Neural cell (in vitro differentiated cells): Measurements from ENCODE around the gene CST4. TPM values are rescaled to one million over a fixed set of nuclear protein-coding genes. Genes with fewer than 3 reads are reported as not detected.
A peak's percentile ranks its signal among the peaks of the same experiment; 100 is the strongest.

ENCODE experiments used
- H2AFZ ChIP-seq: fragments of 200-600, 300-800 bp; sonication (generic), shearing (Covaris generic); 2 replicates; pipeline ENCODE4 v1.6.0; 2014; ENCODE audit warnings: low read depth, mild to moderate bottlenecking, antibody characterized with exemption, low read length, moderate library complexity
- H3F3A ChIP-seq: fragments of 200-600 bp; shearing (Covaris generic); 2 replicates; pipeline ENCODE4 v1.6.1; 2016; ENCODE audit warnings: mild to moderate bottlenecking, moderate library complexity, mixed read lengths, antibody characterized with exemption, low read length; ENCODE audit not compliant: insufficient read depth, poor library complexity, severe bottlenecking
- H3K27ac ChIP-seq: fragments of 200-600, 300-800 bp; sonication (generic), shearing (Covaris generic); 2 replicates; pipeline ENCODE4 v1.5.1; 2014; ENCODE audit warnings: mild to moderate bottlenecking, low read length, moderate library complexity
- H3K27me3 ChIP-seq: fragments of 300-800, 200-600 bp; sonication (generic), shearing (Covaris generic); 2 replicates; pipeline ENCODE4 v1.6.0; 2014; ENCODE audit warnings: mild to moderate bottlenecking, low read depth, low read length, moderate library complexity; ENCODE audit not compliant: insufficient read depth
- H3K36me3 ChIP-seq: fragments of 300-800, 200-600 bp; sonication (generic), shearing (Covaris generic); 2 replicates; pipeline ENCODE4 v1.5.1; 2014; ENCODE audit warnings: mild to moderate bottlenecking, antibody characterized with exemption, low read length, moderate library complexity; ENCODE audit not compliant: insufficient read depth
- H3K4me2 ChIP-seq: fragments of 300-800, 200-600 bp; sonication (generic), shearing (Covaris generic); 2 replicates; pipeline ENCODE4 v1.6.0; 2014; ENCODE audit warnings: mild to moderate bottlenecking, low read length
- H3K4me3 ChIP-seq: fragments of 300-800, 200-600 bp; sonication (generic), shearing (Covaris generic); 2 replicates; pipeline ENCODE4 v1.5.1; 2014; ENCODE audit warnings: mild to moderate bottlenecking, low read length, moderate library complexity
- H3K79me2 ChIP-seq: fragments of 200-600 bp; shearing (Covaris generic); replicated peaks from 2 replicates; pipeline ENCODE4 v1.6.0; 2014; ENCODE audit warnings: mild to moderate bottlenecking, low read length, moderate library complexity; ENCODE audit not compliant: insufficient read depth
- H3K9ac ChIP-seq: fragments of 300-800, 200-600 bp; sonication (generic), shearing (Covaris generic); 2 replicates; pipeline ENCODE4 v1.6.1; 2016; ENCODE audit warnings: mild to moderate bottlenecking, low read length, mixed read lengths
- H3K9me2 ChIP-seq: fragments of 200-600 bp; shearing (Covaris generic); 2 replicates; pipeline ENCODE4 v1.6.1; 2016; ENCODE audit warnings: mild to moderate bottlenecking, low read length, mixed read lengths; ENCODE audit not compliant: insufficient read depth
- H3K9me3 ChIP-seq: fragments of 200-600, 300-800 bp; sonication (generic), shearing (Covaris generic); 2 replicates; pipeline ENCODE4 v1.6.1; 2016; ENCODE audit warnings: mild to moderate bottlenecking, mixed run types, low read length, moderate library complexity, mixed read lengths
- H4K20me1 ChIP-seq: fragments of 200-600 bp; shearing (Covaris generic); 2 replicates; pipeline ENCODE4 v1.6.1; 2016; ENCODE audit warnings: mild to moderate bottlenecking, mixed run types; ENCODE audit not compliant: insufficient read depth
- EP300 ChIP-seq: fragments of 450-650 bp; conservative IDR thresholded peaks from 2 replicates; pipeline ENCODE4 v1.6.1; 2014; ENCODE audit warnings: antibody characterized with exemption, mild to moderate bottlenecking, moderate library complexity; ENCODE audit not compliant: poor library complexity, severe bottlenecking
- EZH2 ChIP-seq: fragments of 200-600, 300-800 bp; shearing (Covaris generic), sonication (generic); IDR thresholded peaks from 2 replicates; pipeline ENCODE4 v1.6.1; 2014; ENCODE audit warnings: antibody characterized with exemption, low read length, borderline replicate concordance, mild to moderate bottlenecking; ENCODE audit not compliant: insufficient read depth, poor library complexity, severe bottlenecking
- MXI1 ChIP-seq: fragments of 450-650 bp; conservative IDR thresholded peaks from 2 replicates; pipeline ENCODE4 v1.6.1; 2014; ENCODE audit warnings: antibody characterized with exemption, mild to moderate bottlenecking; ENCODE audit not compliant: poor library complexity, severe bottlenecking
- POLR2AphosphoS5 ChIP-seq: IDR thresholded peaks from 2 replicates; pipeline ENCODE4 v1.6.1; 2012
- RAD21 ChIP-seq: fragments of 450-650 bp; conservative IDR thresholded peaks from 2 replicates; pipeline ENCODE4 v1.6.1; 2014; ENCODE audit warnings: antibody characterized with exemption, mild to moderate bottlenecking, moderate library complexity
- SMC3 ChIP-seq: fragments of 450-650 bp; conservative IDR thresholded peaks from 2 replicates; pipeline ENCODE4 v1.6.1; 2014; ENCODE audit warnings: antibody characterized with exemption, mild to moderate bottlenecking, moderate library complexity; ENCODE audit not compliant: poor library complexity
- TAF1 ChIP-seq: IDR thresholded peaks from 2 replicates; pipeline ENCODE4 v1.6.1; 2012; ENCODE audit warnings: low read depth
- polyA plus RNA-seq: library from polyadenylated mRNA; depleted of rRNA; stranded (reverse); fragments of >200 nt; gene quantifications from 2 replicates; pipeline ENCODE4 v1.2.3, GENCODE V29; 2014
- TF ChIP-seq, protein P1 (sequence below): IDR thresholded peaks from 2 replicates; pipeline ENCODE4 v1.6.1; 2012; ENCODE audit warnings: borderline replicate concordance
- TF ChIP-seq, protein P2 (sequence below): fragments of 450-650 bp; IDR thresholded peaks from 2 replicates; pipeline ENCODE4 v1.5.1; 2014; ENCODE audit warnings: antibody characterized with exemption, mild to moderate bottlenecking, moderate library complexity; ENCODE audit not compliant: poor library complexity, severe bottlenecking

The CST4 gene
- polyA plus RNA-seq, 1 donor from 2014 or later, result not detected

DNA sequence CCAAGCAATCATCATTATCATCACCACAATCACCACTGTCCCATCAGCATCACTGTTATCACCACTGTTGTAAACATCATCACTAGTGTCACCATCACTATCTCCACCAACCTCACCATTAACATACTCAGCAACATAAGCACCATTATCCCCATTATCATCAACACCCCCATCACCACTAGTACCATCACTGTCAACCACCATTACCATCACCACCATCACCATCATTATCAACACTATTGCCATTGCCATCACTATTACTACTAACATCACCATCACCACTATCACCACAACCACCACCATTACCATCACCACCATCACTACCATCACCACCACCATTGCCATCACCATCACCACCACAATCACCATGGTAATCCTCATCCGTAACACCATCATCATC is 19.5 kb downstream of the CST4 start:
- Histone ChIP-seq H3K9ac (no peak overlapping the region), H3K4me3 (no peak overlapping the region), H3K79me2 (no peaks in the 10 kb centered on the region), H4K20me1 (no peaks in the 10 kb centered on the region), H3K4me2 (no peak overlapping the region), H3K9me2 (no peaks in the 10 kb centered on the region), H3K27me3 (no peaks in the 10 kb centered on the region), H3F3A (no peaks in the 10 kb centered on the region), H3K9me3 (no peaks in the 10 kb centered on the region), H2AFZ (no peak overlapping the region), H3K27ac (no peak overlapping the region), H3K36me3 (no peaks in the 10 kb centered on the region)
- TF ChIP-seq RAD21 (no peak), MXI1 (no peak), POLR2AphosphoS5 (no peak), EP300 (no peak), TAF1 (no peak), EZH2 (no peak), SMC3 (no peak)
- TF ChIP-seq, protein P1, sequence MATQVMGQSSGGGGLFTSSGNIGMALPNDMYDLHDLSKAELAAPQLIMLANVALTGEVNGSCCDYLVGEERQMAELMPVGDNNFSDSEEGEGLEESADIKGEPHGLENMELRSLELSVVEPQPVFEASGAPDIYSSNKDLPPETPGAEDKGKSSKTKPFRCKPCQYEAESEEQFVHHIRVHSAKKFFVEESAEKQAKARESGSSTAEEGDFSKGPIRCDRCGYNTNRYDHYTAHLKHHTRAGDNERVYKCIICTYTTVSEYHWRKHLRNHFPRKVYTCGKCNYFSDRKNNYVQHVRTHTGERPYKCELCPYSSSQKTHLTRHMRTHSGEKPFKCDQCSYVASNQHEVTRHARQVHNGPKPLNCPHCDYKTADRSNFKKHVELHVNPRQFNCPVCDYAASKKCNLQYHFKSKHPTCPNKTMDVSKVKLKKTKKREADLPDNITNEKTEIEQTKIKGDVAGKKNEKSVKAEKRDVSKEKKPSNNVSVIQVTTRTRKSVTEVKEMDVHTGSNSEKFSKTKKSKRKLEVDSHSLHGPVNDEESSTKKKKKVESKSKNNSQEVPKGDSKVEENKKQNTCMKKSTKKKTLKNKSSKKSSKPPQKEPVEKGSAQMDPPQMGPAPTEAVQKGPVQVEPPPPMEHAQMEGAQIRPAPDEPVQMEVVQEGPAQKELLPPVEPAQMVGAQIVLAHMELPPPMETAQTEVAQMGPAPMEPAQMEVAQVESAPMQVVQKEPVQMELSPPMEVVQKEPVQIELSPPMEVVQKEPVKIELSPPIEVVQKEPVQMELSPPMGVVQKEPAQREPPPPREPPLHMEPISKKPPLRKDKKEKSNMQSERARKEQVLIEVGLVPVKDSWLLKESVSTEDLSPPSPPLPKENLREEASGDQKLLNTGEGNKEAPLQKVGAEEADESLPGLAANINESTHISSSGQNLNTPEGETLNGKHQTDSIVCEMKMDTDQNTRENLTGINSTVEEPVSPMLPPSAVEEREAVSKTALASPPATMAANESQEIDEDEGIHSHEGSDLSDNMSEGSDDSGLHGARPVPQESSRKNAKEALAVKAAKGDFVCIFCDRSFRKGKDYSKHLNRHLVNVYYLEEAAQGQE, result no peak
- TF ChIP-seq, protein P2, sequence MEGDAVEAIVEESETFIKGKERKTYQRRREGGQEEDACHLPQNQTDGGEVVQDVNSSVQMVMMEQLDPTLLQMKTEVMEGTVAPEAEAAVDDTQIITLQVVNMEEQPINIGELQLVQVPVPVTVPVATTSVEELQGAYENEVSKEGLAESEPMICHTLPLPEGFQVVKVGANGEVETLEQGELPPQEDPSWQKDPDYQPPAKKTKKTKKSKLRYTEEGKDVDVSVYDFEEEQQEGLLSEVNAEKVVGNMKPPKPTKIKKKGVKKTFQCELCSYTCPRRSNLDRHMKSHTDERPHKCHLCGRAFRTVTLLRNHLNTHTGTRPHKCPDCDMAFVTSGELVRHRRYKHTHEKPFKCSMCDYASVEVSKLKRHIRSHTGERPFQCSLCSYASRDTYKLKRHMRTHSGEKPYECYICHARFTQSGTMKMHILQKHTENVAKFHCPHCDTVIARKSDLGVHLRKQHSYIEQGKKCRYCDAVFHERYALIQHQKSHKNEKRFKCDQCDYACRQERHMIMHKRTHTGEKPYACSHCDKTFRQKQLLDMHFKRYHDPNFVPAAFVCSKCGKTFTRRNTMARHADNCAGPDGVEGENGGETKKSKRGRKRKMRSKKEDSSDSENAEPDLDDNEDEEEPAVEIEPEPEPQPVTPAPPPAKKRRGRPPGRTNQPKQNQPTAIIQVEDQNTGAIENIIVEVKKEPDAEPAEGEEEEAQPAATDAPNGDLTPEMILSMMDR, result no peak

DNA sequence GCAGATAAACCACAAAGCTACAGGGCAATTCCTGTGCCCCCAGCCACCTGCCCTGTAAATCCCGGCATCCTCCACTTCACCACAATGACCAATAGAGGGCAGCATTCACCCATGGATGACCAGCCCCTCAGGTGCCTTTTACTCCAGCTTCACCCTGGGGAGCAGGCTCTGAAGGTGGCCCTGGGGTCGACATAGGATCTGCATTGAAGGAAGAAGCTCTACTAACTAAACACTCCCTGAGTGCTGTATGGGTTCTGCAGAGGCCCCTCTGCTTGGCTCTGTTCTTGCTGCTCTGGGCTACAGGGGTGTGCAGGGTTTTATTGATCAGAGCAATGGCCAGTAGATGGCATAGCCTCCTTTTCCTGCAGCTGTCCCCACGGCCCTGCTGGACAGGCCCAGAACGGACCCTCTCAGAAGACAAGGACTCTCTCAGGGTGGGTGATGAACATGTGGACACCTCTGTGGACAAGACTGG is 20.3 kb downstream of the CST4 start:
- Histone ChIP-seq H3K9ac (no peak overlapping the region), H3F3A (no peaks in the 10 kb centered on the region), H3K4me2 (no peak overlapping the region), H3K9me3 (no peaks in the 10 kb centered on the region), H3K27ac (no peak overlapping the region), H3K4me3 (no peak overlapping the region), H3K9me2 (no peaks in the 10 kb centered on the region), H3K36me3 (no peaks in the 10 kb centered on the region), H3K79me2 (no peaks in the 10 kb centered on the region), H2AFZ (no peak overlapping the region), H4K20me1 (no peaks in the 10 kb centered on the region), H3K27me3 (no peaks in the 10 kb centered on the region)
- peak; percentile 71 for TF ChIP-seq RAD21
- TF ChIP-seq TAF1, result no peak
- TF ChIP-seq, protein P2, result peak; percentile 69
- peak; percentile 61 for TF ChIP-seq SMC3
